ENCODE measurements around the gene RPE.

The RPE gene

DNA sequence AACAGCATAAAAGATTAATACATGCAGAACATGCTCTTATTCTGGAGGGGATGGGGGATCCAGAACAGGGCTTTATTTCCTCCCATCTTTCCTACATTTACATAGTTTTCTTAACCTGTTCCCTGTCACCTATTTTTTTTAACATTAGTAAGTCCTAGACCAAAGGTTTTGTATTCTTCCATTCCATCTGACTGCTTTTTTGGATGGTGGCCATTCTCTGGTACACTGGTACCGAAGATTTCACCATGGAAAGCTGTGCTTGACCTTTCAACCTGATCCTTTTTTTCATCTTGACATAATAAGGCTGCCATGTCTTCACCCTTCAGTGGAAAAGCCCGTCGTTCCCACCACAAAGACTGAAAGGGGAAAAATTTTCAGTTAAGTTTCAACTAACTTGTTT, 20.4 kb downstream of the RPE start:
- H3K4me3 ChIP-seq (replicated peaks; ENCODE audit: insufficient read depth, low read length), result no peak overlapping the region
- DNase-seq (ENCODE audit: low read depth in 1 of 2, low spot score in 1 of 2), result no peak
- TF ChIP-seq SPI1 (IDR thresholded peaks at IDR 0.05; ENCODE audit: borderline replicate concordance, low read depth), result no peak
- no peak for TF ChIP-seq POLR2AphosphoS5 (IDR thresholded peaks at IDR 0.05; ENCODE audit: low read depth)
- TF ChIP-seq, protein P1, sequence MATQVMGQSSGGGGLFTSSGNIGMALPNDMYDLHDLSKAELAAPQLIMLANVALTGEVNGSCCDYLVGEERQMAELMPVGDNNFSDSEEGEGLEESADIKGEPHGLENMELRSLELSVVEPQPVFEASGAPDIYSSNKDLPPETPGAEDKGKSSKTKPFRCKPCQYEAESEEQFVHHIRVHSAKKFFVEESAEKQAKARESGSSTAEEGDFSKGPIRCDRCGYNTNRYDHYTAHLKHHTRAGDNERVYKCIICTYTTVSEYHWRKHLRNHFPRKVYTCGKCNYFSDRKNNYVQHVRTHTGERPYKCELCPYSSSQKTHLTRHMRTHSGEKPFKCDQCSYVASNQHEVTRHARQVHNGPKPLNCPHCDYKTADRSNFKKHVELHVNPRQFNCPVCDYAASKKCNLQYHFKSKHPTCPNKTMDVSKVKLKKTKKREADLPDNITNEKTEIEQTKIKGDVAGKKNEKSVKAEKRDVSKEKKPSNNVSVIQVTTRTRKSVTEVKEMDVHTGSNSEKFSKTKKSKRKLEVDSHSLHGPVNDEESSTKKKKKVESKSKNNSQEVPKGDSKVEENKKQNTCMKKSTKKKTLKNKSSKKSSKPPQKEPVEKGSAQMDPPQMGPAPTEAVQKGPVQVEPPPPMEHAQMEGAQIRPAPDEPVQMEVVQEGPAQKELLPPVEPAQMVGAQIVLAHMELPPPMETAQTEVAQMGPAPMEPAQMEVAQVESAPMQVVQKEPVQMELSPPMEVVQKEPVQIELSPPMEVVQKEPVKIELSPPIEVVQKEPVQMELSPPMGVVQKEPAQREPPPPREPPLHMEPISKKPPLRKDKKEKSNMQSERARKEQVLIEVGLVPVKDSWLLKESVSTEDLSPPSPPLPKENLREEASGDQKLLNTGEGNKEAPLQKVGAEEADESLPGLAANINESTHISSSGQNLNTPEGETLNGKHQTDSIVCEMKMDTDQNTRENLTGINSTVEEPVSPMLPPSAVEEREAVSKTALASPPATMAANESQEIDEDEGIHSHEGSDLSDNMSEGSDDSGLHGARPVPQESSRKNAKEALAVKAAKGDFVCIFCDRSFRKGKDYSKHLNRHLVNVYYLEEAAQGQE (IDR thresholded peaks at IDR 0.05; ENCODE audit: insufficient replicate concordance, low read depth), result no peak
- no peak for TF ChIP-seq GABPA (IDR thresholded peaks at IDR 0.05; ENCODE audit: low read depth)
- TF ChIP-seq, protein P2, sequence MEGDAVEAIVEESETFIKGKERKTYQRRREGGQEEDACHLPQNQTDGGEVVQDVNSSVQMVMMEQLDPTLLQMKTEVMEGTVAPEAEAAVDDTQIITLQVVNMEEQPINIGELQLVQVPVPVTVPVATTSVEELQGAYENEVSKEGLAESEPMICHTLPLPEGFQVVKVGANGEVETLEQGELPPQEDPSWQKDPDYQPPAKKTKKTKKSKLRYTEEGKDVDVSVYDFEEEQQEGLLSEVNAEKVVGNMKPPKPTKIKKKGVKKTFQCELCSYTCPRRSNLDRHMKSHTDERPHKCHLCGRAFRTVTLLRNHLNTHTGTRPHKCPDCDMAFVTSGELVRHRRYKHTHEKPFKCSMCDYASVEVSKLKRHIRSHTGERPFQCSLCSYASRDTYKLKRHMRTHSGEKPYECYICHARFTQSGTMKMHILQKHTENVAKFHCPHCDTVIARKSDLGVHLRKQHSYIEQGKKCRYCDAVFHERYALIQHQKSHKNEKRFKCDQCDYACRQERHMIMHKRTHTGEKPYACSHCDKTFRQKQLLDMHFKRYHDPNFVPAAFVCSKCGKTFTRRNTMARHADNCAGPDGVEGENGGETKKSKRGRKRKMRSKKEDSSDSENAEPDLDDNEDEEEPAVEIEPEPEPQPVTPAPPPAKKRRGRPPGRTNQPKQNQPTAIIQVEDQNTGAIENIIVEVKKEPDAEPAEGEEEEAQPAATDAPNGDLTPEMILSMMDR (IDR thresholded peaks at IDR 0.05; ENCODE audit: insufficient read depth, low read length), result no peak

DNA sequence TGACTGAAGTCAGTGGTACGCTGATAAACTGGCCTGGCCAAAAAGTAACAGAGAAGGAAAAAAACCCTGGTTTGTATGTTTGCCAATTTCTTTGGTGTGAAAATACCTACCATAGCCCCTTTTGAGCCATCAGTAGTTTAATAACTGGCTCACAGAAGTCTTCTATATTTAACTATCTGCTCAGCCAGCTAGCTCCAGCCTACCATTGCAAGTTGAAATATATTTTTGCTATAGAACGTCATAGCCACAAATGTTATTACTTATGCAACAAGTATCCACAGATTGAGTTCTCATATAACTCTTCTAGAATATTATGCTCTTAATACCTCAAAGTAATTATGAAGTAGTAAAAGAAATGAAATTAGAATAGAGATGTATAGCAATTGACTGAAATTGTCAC, 25.2 kb downstream of the RPE start:
- Histone ChIP-seq H3K4me3 (replicated peaks; ENCODE audit: insufficient read depth, low read length) (no peak overlapping the region), H3K27ac (replicated peaks) (no peak overlapping the region), H3K27me3 (ENCODE audit: insufficient read depth, poor library complexity, severe bottlenecking) (no peaks in the 10 kb centered on the region)
- TF ChIP-seq POLR2AphosphoS5 (IDR thresholded peaks at IDR 0.05; ENCODE audit: low read depth) (no peak), SPI1 (IDR thresholded peaks at IDR 0.05; ENCODE audit: borderline replicate concordance, low read depth) (no peak), GABPA (IDR thresholded peaks at IDR 0.05; ENCODE audit: low read depth) (no peak)
- TF ChIP-seq, protein P1 (IDR thresholded peaks at IDR 0.05; ENCODE audit: insufficient replicate concordance, low read depth), result no peak
- TF ChIP-seq, protein P2 (IDR thresholded peaks at IDR 0.05; ENCODE audit: insufficient read depth, low read length), result no peak
- DNase-seq (ENCODE audit: low read depth in 1 of 2, low spot score in 1 of 2), result no peak

More for the DNA sequence above, 20.4 kb downstream of the RPE start:
- no peaks in the 10 kb centered on the region for H3K27me3 ChIP-seq (ENCODE audit: insufficient read depth, poor library complexity, severe bottlenecking)
- no peak overlapping the region for H3K27ac ChIP-seq (replicated peaks)

DNA sequence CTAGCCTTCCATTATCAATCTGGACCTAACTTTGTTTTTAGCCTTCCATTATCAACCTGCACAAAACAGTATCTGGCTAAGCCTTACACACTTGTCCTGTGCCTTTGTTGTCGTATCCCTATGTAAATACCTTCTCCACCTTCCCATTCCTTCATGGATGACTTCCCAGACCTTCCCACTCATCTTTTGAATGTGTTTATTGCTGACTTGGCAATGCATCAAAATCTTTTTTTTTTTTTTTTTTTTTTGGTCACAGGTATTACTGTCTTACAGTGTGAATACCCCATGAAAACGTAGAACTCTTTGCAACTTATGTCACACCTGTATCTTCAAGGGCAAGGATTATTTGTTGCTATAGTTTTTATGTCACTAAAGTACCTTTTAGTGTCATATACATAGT, 25.7 kb downstream of the RPE start:
- no peak for DNase-seq (ENCODE audit: low read depth in 1 of 2, low spot score in 1 of 2)
- no peak for TF ChIP-seq POLR2AphosphoS5 (IDR thresholded peaks at IDR 0.05; ENCODE audit: low read depth)
- no peak for TF ChIP-seq GABPA (IDR thresholded peaks at IDR 0.05; ENCODE audit: low read depth)
- no peak for TF ChIP-seq SPI1 (IDR thresholded peaks at IDR 0.05; ENCODE audit: borderline replicate concordance, low read depth)
- TF ChIP-seq, protein P2 (IDR thresholded peaks at IDR 0.05; ENCODE audit: insufficient read depth, low read length), result no peak
- TF ChIP-seq, protein P1 (IDR thresholded peaks at IDR 0.05; ENCODE audit: insufficient replicate concordance, low read depth), result no peak

More for the DNA sequence above, 25.7 kb downstream of the RPE start:
- H3K4me3 ChIP-seq (replicated peaks; ENCODE audit: insufficient read depth, low read length), result no peak overlapping the region
- no peak overlapping the region for H3K27ac ChIP-seq (replicated peaks)
- H3K27me3 ChIP-seq (ENCODE audit: insufficient read depth, poor library complexity, severe bottlenecking), result no peaks in the 10 kb centered on the region

All from HL-60 (cell line).